K562 (cell line): ENCODE data around the gene NRXN3. TPM values are rescaled to one million over a fixed set of nuclear protein-coding genes. Genes with fewer than 3 reads are reported as not detected.

Experiments
- ATAC-seq: fragments of 200-7000 bp; cut with Tn5 transposase; 3 replicates; pipeline ENCODE4 v1.9.1; 2020; ENCODE audit warnings: moderate library complexity
- BruUV-seq: library from RNA; stranded (reverse); fragments of 400-500 nt; replicated peaks from 2 replicates; lab custom pipeline; 2021; lab: Mats Ljungman, UMichigan
- CTCF ChIA-PET: fragments of 300-600 bp; formaldehyde crosslinking; extraction: SDS; loops from one replicate; lab custom pipeline; 2021; ENCODE audit warnings: low intra/inter-chr PET ratio; lab: Yijun Ruan, JAX
- POLR2A ChIA-PET: fragments of 300-600, 350-650 bp; sonication (Branson Sonifier 250); formaldehyde crosslinking; extraction: SDS; loops from one replicate; lab custom pipeline; 2021; ENCODE audit warnings: antibody characterized with exemption, inconsistent platforms; lab: Yijun Ruan, JAX
- DNase-seq, 4 experiments: peaks; one replicate each; pipeline versions ENCODE4 v3.0.0 to v3.0.0-alpha.2; 2011 to 2018; ENCODE audit warnings: low spot score in 3 of 4, mixed read lengths in 3 of 4; ENCODE audit errors: extremely low read depth in 1 of 4
- FAIRE-seq: peaks from 2 replicates; lab custom pipeline; 2011; peaks lifted over from hg19 to GRCh38; lab: Jason Lieb, UNC
- H2AFZ ChIP-seq: 2 replicates; pipeline ENCODE4 v1.6.0; 2011; ENCODE audit warnings: low read depth, low read length, control low read depth, inconsistent platforms
- H3K27ac ChIP-seq: fragments of 200-600 bp; 3 replicates; pipeline ENCODE4 v1.8.0; 2011; ENCODE audit warnings: low read depth, mild to moderate bottlenecking, control low read depth, inconsistent platforms, low read length, moderate library complexity, mixed read lengths; ENCODE audit errors: extremely low read depth
- H3K27me3 ChIP-seq, 2 experiments: fragments of 300-600 bp in 1 of 2; 2 replicates in 1 of 2; 3 replicates in 1 of 2; pipeline versions ENCODE4 v1.6.0 to v1.8.0; 2011; ENCODE audit warnings: inconsistent platforms in 2 of 2, low read length in 2 of 2, mild to moderate bottlenecking in 1 of 2, mixed read lengths in 1 of 2, moderate library complexity in 1 of 2; ENCODE audit not compliant: control insufficient read depth in 2 of 2, insufficient read depth in 2 of 2
- H3K36me3 ChIP-seq: fragments of 300-600 bp; 3 replicates; pipeline ENCODE4 v1.8.0; 2011; ENCODE audit warnings: mild to moderate bottlenecking, low read length, inconsistent platforms; ENCODE audit not compliant: control insufficient read depth, insufficient read depth
- H3K4me1 ChIP-seq, 2 experiments: fragments of 200-600 bp in 1 of 2; replicated peaks in 1 of 2; 2 replicates in 1 of 2; 3 replicates in 1 of 2; pipeline versions ENCODE4 v1.5.1 to v1.8.0; 2011; ENCODE audit warnings: inconsistent platforms in 2 of 2, low read length in 2 of 2, mild to moderate bottlenecking in 1 of 2, mixed read lengths in 1 of 2, moderate library complexity in 1 of 2; ENCODE audit not compliant: control insufficient read depth in 2 of 2, insufficient read depth in 2 of 2
- H3K4me2 ChIP-seq: 2 replicates; pipeline ENCODE4 v1.6.1; 2011; ENCODE audit warnings: low read length, control low read depth, inconsistent platforms, mixed read lengths; ENCODE audit not compliant: insufficient read depth
- H3K4me3 ChIP-seq: fragments of 200-600 bp; sonication (generic), shearing (Covaris generic); 2 replicates; pipeline ENCODE4 v1.5.1; 2016; ENCODE audit warnings: control low read depth, inconsistent platforms
- H3K79me2 ChIP-seq: fragments of 200-600 bp; 3 replicates; pipeline ENCODE4 v1.8.0; 2011; ENCODE audit warnings: low read length, inconsistent platforms; ENCODE audit not compliant: control insufficient read depth, insufficient read depth
- H3K9ac ChIP-seq, 2 experiments: 2 replicates each; pipeline versions ENCODE4 v1.6.0 to v1.6.1; 2011; ENCODE audit warnings: low read depth in 2 of 2, low read length in 2 of 2, control low read depth in 1 of 2, inconsistent platforms in 1 of 2, mild to moderate bottlenecking in 1 of 2, mixed read lengths in 1 of 2; ENCODE audit not compliant: insufficient read depth in 1 of 2
- H3K9me1 ChIP-seq: one replicate; pipeline ENCODE4 v1.6.0; 2011; ENCODE audit warnings: inconsistent platforms, mild to moderate bottlenecking, low read length, moderate library complexity; ENCODE audit not compliant: control insufficient read depth, insufficient read depth
- H3K9me3 ChIP-seq: replicated peaks from 2 replicates; pipeline ENCODE4 v1.5.1; 2011; ENCODE audit warnings: low read depth, low read length, inconsistent platforms; ENCODE audit not compliant: control insufficient read depth, insufficient read depth
- H4K20me1 ChIP-seq: replicated peaks from 2 replicates; pipeline ENCODE4 v1.6.1; 2011; ENCODE audit warnings: low read length, inconsistent platforms, mixed read lengths; ENCODE audit not compliant: control insufficient read depth, insufficient read depth
- CREB3 ChIP-seq: fragments of 450-650 bp; conservative IDR thresholded peaks from 2 replicates; pipeline ENCODE4 v1.6.1; 2016; ENCODE audit warnings: missing genetic modification characterization, low read depth, mild to moderate bottlenecking, missing compliant biosample characterization, moderate library complexity
- HLTF ChIP-seq: fragments of 450-650 bp; IDR thresholded peaks from 2 replicates; pipeline ENCODE4 v1.6.1; 2016
- NCOA4 ChIP-seq: fragments of 450-650 bp; IDR thresholded peaks from 2 replicates; pipeline ENCODE4 v1.6.1; 2018; ENCODE audit warnings: mild to moderate bottlenecking; ENCODE audit not compliant: partially characterized antibody
- SMAD4 ChIP-seq: fragments of 250-450 bp; sonication (Bioruptor Pico); conservative IDR thresholded peaks from 2 replicates; pipeline ENCODE4 v1.8.0; 2021; ENCODE audit warnings: inconsistent platforms, mild to moderate bottlenecking, moderate library complexity
- ZNF280A ChIP-seq: fragments of 450-650 bp; IDR thresholded peaks from 2 replicates; pipeline ENCODE4 v1.6.1; 2018; ENCODE audit warnings: mild to moderate bottlenecking, low read depth; ENCODE audit not compliant: partially characterized antibody
- WGBS: fragments of 100-300 bp; shearing (Covaris generic); methylation state at CpG from one replicate; pipeline ENCODE4 v1.1.6; 2016; ENCODE audit warnings: low coverage, mixed read lengths; ENCODE audit not compliant: insufficient coverage; ENCODE audit errors: missing lambda C conversion rate; 5-methylcytosine and 5-hydroxymethylcytosine counted together
- in situ Hi-C: fragments of 300-500 bp; cut with MboI; formaldehyde crosslinking; loops from 4 replicates; pipeline ENCODE4 v1.15.0; 2018; ENCODE audit warnings: inconsistent platforms, mixed read lengths
- intact Hi-C: fragments of 100-400 bp; cut with micrococcal nuclease; formaldehyde crosslinking; loops from 2 replicates; pipeline ENCODE4 v1.14.2; 2022
- polyA plus RNA-seq, 8 experiments: library from polyadenylated mRNA; depleted of rRNA in 4 of 8; stranded (reverse) in 5 of 8; unstranded in 3 of 8; fragments of >200 nt; fragmentation: Nextera tagmentation in 2 of 8; fragmentation: Illumina TruSeq in 1 of 8; extraction: Ambion mirVana in 2 of 8; extraction: Trizol in 1 of 8; gene quantifications; 2 replicates each; pipeline versions ENCODE4 v1.2.1 to v1.2.3, GENCODE V29; 2011 to 2014; ENCODE audit warnings: inconsistent platforms in 1 of 8, missing spikeins in 1 of 8
- total RNA-seq, 7 experiments: library from RNA; depleted of rRNA in 6 of 7; stranded (reverse); fragments of >200 nt in 6 of 7; fragmentation: Illumina TruSeq in 2 of 7; extraction: Trizol in 2 of 7; gene quantifications; 2 replicates each; pipeline versions ENCODE4 v1.2.1 to v1.2.3, GENCODE V29; 2011 to 2021; ENCODE audit warnings: low replicate concordance in 1 of 7

The NRXN3 gene
- total and polyA plus RNA-seq, 9 of the 15 experiments (the other 6 are each of a cell fraction or from before 2014, with no cell fraction given), result 0.09 TPM; not detected in 8

- Histone ChIP-seq H3K27me3 (no peaks in the 10 kb centered on the region), H3K36me3 (no peaks in the 10 kb centered on the region), H2AFZ (no peak overlapping the region), H4K20me1 (no peaks in the 10 kb centered on the region), H3K9ac (no peak overlapping the region), H3K4me3 (no peak overlapping the region), H3K27ac (no peak overlapping the region), H3K79me2 (no peaks in the 10 kb centered on the region), H3K9me3 (no peaks in the 10 kb centered on the region), H3K4me1 (no peaks in the 10 kb centered on the region), H3K4me2 (no peak overlapping the region), H3K9me1 (no peaks in the 10 kb centered on the region)
- CTCF ChIA-PET, result no interaction called here
- WGBS, result 0% methylated on average over 3 of the region's 3 CpGs
- in situ Hi-C loops, result no loop called here
- BruUV-seq, result no TSS peak
- FAIRE-seq, result no peak
- DNase-seq, result no peak
- ATAC-seq, result no peak
- TF ChIP-seq ZNF280A (no peak), HLTF (no peak)
- intact Hi-C loops, result no loop called here
- POLR2A ChIA-PET, result no interaction called here
Measured at GRCh38 chr14:79729731-79730130, 1559.6 kb downstream of the NRXN3 start.

GRCh38 chr14:79730196-79730595, 1560.0 kb downstream of the NRXN3 start:
- H3K27me3 ChIP-seq, result no peaks in the 10 kb centered on the region
- POLR2A ChIA-PET, result no interaction called here
- WGBS, result 6% methylated on average over 2 of the region's 2 CpGs
- intact Hi-C loops (no loop called here), in situ Hi-C loops (no loop called here)
- no peaks in the 10 kb centered on the region for H3K36me3 ChIP-seq
- no peak overlapping the region for H2AFZ ChIP-seq
- no peaks in the 10 kb centered on the region for H3K9me1 ChIP-seq
- H3K9ac ChIP-seq, result no peak overlapping the region
- no peak overlapping the region for H3K4me2 ChIP-seq
- no peaks in the 10 kb centered on the region for H3K9me3 ChIP-seq
- DNase-seq, result no peak
- CTCF ChIA-PET, result no interaction called here
- H3K79me2 ChIP-seq, result no peaks in the 10 kb centered on the region
- H3K4me3 ChIP-seq, result no peak overlapping the region
- H4K20me1 ChIP-seq, result no peaks in the 10 kb centered on the region
- ATAC-seq, result no peak
- TF ChIP-seq CREB3 (no peak), NCOA4 (no peak), SMAD4 (CRISPR knock-in tag) (no peak)
- H3K4me1 ChIP-seq, result no peaks in the 10 kb centered on the region
- H3K27ac ChIP-seq, result no peak overlapping the region
- FAIRE-seq, result no peak
- BruUV-seq, result no TSS peak
